ENCODE data around the gene CHMP5.
"Not testable (repeated sequence)": the region's sequence is repeated elsewhere in the genome, so short reads cannot be mapped to it uniquely, and the experiment has no call there.

The CHMP5 gene

DNA sequence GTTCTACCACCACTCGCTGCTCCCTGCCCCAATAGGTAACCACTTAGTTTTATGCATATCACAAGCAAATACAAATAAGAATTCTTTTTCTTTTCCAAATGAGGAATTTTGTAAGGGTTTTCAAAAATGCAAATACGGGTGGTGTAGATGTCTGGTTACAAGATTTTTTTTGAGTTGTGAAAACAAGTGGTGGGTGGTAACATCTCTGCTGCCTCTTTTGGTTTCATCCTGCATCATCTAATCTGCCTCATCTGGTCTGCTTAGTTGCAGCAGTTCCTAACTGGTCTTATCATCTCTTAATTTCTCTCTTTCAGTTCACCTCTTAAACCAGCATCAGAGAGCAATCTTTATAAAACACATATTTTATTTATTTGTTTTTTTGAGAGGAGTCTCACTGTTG is 30.7 kb downstream of the CHMP5 start:
- no peaks in the 10 kb centered on the region for H3K4me1 ChIP-seq (ENCODE audit: control insufficient read depth, insufficient read depth, low read length)
- H3K36me3 ChIP-seq (ENCODE audit: control insufficient read depth, insufficient read depth, low read length) = peaks cover 75% of the 10 kb centered on the region
- no peak overlapping the region for H3K27ac ChIP-seq (ENCODE audit: low read depth, low read length)
- no peaks in the 10 kb centered on the region for H3K9me3 ChIP-seq (ENCODE audit: control insufficient read depth, insufficient read depth, low read length)
- no peak overlapping the region for H3K4me3 ChIP-seq (ENCODE audit: low read depth, low read length)
- H3K27me3 ChIP-seq (ENCODE audit: control insufficient read depth, insufficient read depth, low read length) = no peaks in the 10 kb centered on the region
- H3K9ac ChIP-seq (ENCODE audit: low read depth, low read length) = no peak overlapping the region

- peaks cover 91% of the 10 kb centered on the region for H3K36me3 ChIP-seq (ENCODE audit: control insufficient read depth, insufficient read depth, low read length)
- no peak overlapping the region for H3K27ac ChIP-seq (ENCODE audit: low read depth, low read length)
- no peak overlapping the region for H3K9ac ChIP-seq (ENCODE audit: low read depth, low read length)
- no peaks in the 10 kb centered on the region for H3K27me3 ChIP-seq (ENCODE audit: control insufficient read depth, insufficient read depth, low read length)
- no peaks in the 10 kb centered on the region for H3K4me1 ChIP-seq (ENCODE audit: control insufficient read depth, insufficient read depth, low read length)
- H3K4me3 ChIP-seq (ENCODE audit: low read depth, low read length) = no peak overlapping the region
- H3K9me3 ChIP-seq (ENCODE audit: control insufficient read depth, insufficient read depth, low read length) = no peaks in the 10 kb centered on the region
Observed at GRCh38 chr9:33297432-33297831, 32.6 kb downstream of the CHMP5 start.

DNA sequence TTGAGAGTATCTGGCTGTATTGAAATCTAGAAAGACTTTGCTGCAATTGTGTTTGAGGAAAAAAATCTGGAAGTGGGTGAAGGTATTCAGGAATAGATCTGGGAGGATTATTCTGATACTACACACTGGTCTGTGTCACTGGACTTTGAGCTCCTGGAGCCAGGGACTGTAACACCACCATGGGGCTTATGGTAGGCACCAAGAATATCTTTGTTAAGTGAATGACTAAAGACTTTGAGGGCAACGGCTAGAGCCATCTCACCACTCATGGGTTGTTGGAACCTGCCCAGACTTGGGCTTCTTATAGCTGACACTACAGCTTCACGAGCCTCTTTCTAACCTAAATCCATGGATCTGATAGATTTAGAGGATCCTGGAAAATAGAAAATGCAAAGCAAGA is 35.7 kb downstream of the CHMP5 start:
- no peaks in the 10 kb centered on the region for H3K9me3 ChIP-seq (ENCODE audit: control insufficient read depth, insufficient read depth, low read length)
- H3K4me3 ChIP-seq (ENCODE audit: low read depth, low read length) = no peak overlapping the region
- peak overlapping the region; percentile 3 for H3K27ac ChIP-seq (ENCODE audit: low read depth, low read length)
- no peak overlapping the region for H3K9ac ChIP-seq (ENCODE audit: low read depth, low read length)
- peaks cover 95% of the 10 kb centered on the region for H3K36me3 ChIP-seq (ENCODE audit: control insufficient read depth, insufficient read depth, low read length)
- H3K4me1 ChIP-seq (ENCODE audit: control insufficient read depth, insufficient read depth, low read length) = no peaks in the 10 kb centered on the region
- no peaks in the 10 kb centered on the region for H3K27me3 ChIP-seq (ENCODE audit: control insufficient read depth, insufficient read depth, low read length)

DNA sequence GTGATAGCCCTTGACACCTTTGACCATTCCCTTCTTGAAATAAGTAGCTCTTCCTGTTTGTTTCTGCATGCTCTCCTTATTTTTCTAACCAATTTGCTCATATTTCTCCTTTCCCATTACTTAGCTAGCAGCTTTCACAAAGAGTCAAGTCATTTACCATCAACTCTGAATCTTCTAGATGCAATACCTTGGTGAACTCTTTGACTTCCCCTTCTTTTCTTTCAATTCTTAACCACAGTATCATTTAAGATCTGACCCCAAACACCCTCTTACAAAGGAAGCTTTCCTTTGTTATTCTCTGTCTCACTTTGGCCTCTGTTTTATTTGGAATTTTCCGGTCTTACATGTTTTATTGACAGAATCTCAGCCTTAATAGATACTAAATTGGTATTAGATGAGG is 39.5 kb downstream of the CHMP5 start:
- Histone ChIP-seq H3K9me3 (ENCODE audit: control insufficient read depth, insufficient read depth, low read length) (no peaks in the 10 kb centered on the region), H3K9ac (ENCODE audit: low read depth, low read length) (no peak overlapping the region), H3K4me1 (ENCODE audit: control insufficient read depth, insufficient read depth, low read length) (no peaks in the 10 kb centered on the region), H3K4me3 (ENCODE audit: low read depth, low read length) (no peak overlapping the region), H3K27me3 (ENCODE audit: control insufficient read depth, insufficient read depth, low read length) (no peaks in the 10 kb centered on the region), H3K36me3 (ENCODE audit: control insufficient read depth, insufficient read depth, low read length) (peaks cover 94% of the 10 kb centered on the region), H3K27ac (ENCODE audit: low read depth, low read length) (no peak overlapping the region)

DNA sequence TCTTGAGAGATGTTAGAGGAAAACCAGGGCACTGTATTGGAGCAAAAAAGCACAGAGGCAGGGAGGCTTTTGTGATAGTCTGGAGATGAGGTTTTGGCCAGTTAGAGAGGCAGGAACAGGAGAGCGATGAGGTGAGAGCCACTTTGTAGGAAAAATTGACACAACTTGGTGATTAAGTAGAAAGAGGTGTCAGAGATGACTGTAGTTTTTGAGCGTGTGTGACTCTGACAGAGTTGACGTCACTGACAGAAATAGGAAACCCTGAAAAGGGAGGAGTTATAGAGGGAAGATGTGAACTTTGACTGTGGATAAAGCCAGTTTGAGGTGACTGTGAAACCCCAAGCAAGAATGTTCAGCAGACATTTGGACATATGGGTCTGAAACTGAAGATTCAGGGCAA is 41.2 kb downstream of the CHMP5 start:
- Histone ChIP-seq H3K27ac (ENCODE audit: low read depth, low read length) (no peak overlapping the region), H3K9me3 (ENCODE audit: control insufficient read depth, insufficient read depth, low read length) (no peaks in the 10 kb centered on the region), H3K36me3 (ENCODE audit: control insufficient read depth, insufficient read depth, low read length) (peaks cover 98% of the 10 kb centered on the region), H3K9ac (ENCODE audit: low read depth, low read length) (no peak overlapping the region), H3K4me1 (ENCODE audit: control insufficient read depth, insufficient read depth, low read length) (no peaks in the 10 kb centered on the region), H3K4me3 (ENCODE audit: low read depth, low read length) (no peak overlapping the region), H3K27me3 (ENCODE audit: control insufficient read depth, insufficient read depth, low read length) (no peaks in the 10 kb centered on the region)

DNA sequence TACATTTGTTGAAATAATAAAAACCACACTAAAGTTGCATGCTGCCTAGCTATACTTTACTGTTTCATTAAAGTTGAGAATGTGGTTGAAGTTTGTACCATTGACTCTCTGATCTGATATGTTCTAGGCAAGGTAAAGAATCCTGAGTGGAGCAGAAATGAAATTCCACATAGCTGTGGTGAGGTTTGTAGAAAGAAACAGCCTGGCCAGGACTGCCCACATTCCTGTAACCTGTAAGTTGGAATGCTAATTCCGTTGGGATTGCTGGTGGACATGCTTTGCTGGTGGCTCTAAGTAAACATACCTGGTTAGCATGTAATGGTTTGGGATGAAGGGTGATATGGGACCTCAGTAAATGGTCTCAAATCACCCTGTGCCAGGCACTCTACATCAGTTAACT is 42.2 kb downstream of the CHMP5 start:
- H3K9me3 ChIP-seq (ENCODE audit: control insufficient read depth, insufficient read depth, low read length) = no peaks in the 10 kb centered on the region
- no peaks in the 10 kb centered on the region for H3K4me1 ChIP-seq (ENCODE audit: control insufficient read depth, insufficient read depth, low read length)
- no peak overlapping the region for H3K27ac ChIP-seq (ENCODE audit: low read depth, low read length)
- no peak overlapping the region for H3K9ac ChIP-seq (ENCODE audit: low read depth, low read length)
- no peak overlapping the region for H3K4me3 ChIP-seq (ENCODE audit: low read depth, low read length)
- peaks cover 97% of the 10 kb centered on the region for H3K36me3 ChIP-seq (ENCODE audit: control insufficient read depth, insufficient read depth, low read length)
- no peaks in the 10 kb centered on the region for H3K27me3 ChIP-seq (ENCODE audit: control insufficient read depth, insufficient read depth, low read length)

DNA sequence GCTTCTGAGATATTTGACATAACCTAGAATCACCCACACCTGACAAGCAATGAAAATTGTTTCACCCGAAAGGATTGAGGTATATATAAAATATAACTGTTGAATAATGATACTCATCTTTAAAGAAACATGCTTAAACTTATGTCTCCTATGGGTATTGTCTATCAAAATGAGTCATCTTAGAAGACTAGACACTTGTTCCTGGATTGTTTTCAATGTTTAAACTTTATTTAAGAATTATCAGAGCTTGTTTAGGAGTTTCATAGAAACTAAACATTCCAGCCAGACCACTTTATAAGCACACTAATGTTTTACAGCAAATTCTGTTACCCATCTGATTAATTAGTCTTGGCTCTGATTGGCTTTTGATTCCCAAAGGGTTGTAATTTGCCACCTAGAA is 45.1 kb downstream of the CHMP5 start:
- peaks cover 98% of the 10 kb centered on the region for H3K36me3 ChIP-seq (ENCODE audit: control insufficient read depth, insufficient read depth, low read length)

GRCh38 chr9:33310748-33311147 is 45.9 kb downstream of the CHMP5 start:
- Histone ChIP-seq H3K4me1 (ENCODE audit: control insufficient read depth, insufficient read depth, low read length) (no peaks in the 10 kb centered on the region), H3K4me3 (ENCODE audit: low read depth, low read length) (no peak overlapping the region), H3K9ac (ENCODE audit: low read depth, low read length) (no peak overlapping the region), H3K27me3 (ENCODE audit: control insufficient read depth, insufficient read depth, low read length) (no peaks in the 10 kb centered on the region), H3K27ac (ENCODE audit: low read depth, low read length) (no peak overlapping the region), H3K36me3 (ENCODE audit: control insufficient read depth, insufficient read depth, low read length) (peaks cover 97% of the 10 kb centered on the region), H3K9me3 (ENCODE audit: control insufficient read depth, insufficient read depth, low read length) (no peaks in the 10 kb centered on the region)

More for the DNA sequence above, 45.1 kb downstream of the CHMP5 start:
- no peaks in the 10 kb centered on the region for H3K4me1 ChIP-seq (ENCODE audit: control insufficient read depth, insufficient read depth, low read length)
- no peaks in the 10 kb centered on the region for H3K9me3 ChIP-seq (ENCODE audit: control insufficient read depth, insufficient read depth, low read length)
- no peaks in the 10 kb centered on the region for H3K27me3 ChIP-seq (ENCODE audit: control insufficient read depth, insufficient read depth, low read length)
- no peak overlapping the region for H3K4me3 ChIP-seq (ENCODE audit: low read depth, low read length)
- H3K9ac ChIP-seq (ENCODE audit: low read depth, low read length) = no peak overlapping the region
- no peak overlapping the region for H3K27ac ChIP-seq (ENCODE audit: low read depth, low read length)

DNA sequence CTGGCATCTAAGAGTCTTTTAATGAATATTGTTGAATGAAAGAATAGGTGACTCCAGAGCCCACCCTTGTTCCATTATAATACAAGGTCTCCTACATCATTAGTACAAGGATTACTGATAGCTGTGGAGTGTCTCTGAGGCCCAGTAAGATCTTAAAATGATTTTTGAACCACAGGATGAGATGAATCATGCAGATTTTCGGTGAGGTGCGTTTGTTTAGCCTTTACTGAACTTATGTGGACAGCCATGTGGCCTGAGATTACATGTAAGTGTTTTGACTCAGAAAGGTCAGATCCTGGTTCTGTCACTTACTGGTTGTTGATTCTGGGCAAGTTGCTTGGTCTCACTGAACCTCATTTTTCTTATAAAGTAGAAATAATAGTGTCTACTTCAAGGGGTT is 47.1 kb downstream of the CHMP5 start:
- Histone ChIP-seq H3K27me3 (ENCODE audit: control insufficient read depth, insufficient read depth, low read length) (no peaks in the 10 kb centered on the region), H3K4me3 (ENCODE audit: low read depth, low read length) (no peak overlapping the region), H3K27ac (ENCODE audit: low read depth, low read length) (no peak overlapping the region), H3K4me1 (ENCODE audit: control insufficient read depth, insufficient read depth, low read length) (no peaks in the 10 kb centered on the region), H3K9ac (ENCODE audit: low read depth, low read length) (no peak overlapping the region), H3K36me3 (ENCODE audit: control insufficient read depth, insufficient read depth, low read length) (peaks cover 96% of the 10 kb centered on the region), H3K9me3 (ENCODE audit: control insufficient read depth, insufficient read depth, low read length) (no peaks in the 10 kb centered on the region)

- H3K9ac ChIP-seq (ENCODE audit: low read depth, low read length) = no peak overlapping the region
- peaks cover 93% of the 10 kb centered on the region for H3K36me3 ChIP-seq (ENCODE audit: control insufficient read depth, insufficient read depth, low read length)
- no peak overlapping the region for H3K27ac ChIP-seq (ENCODE audit: low read depth, low read length)
- no peak overlapping the region for H3K4me3 ChIP-seq (ENCODE audit: low read depth, low read length)
- H3K4me1 ChIP-seq (ENCODE audit: control insufficient read depth, insufficient read depth, low read length) = no peaks in the 10 kb centered on the region
- no peaks in the 10 kb centered on the region for H3K27me3 ChIP-seq (ENCODE audit: control insufficient read depth, insufficient read depth, low read length)
- no peaks in the 10 kb centered on the region for H3K9me3 ChIP-seq (ENCODE audit: control insufficient read depth, insufficient read depth, low read length)
Observed at GRCh38 chr9:33315371-33315770, 50.5 kb downstream of the CHMP5 start.

DNA sequence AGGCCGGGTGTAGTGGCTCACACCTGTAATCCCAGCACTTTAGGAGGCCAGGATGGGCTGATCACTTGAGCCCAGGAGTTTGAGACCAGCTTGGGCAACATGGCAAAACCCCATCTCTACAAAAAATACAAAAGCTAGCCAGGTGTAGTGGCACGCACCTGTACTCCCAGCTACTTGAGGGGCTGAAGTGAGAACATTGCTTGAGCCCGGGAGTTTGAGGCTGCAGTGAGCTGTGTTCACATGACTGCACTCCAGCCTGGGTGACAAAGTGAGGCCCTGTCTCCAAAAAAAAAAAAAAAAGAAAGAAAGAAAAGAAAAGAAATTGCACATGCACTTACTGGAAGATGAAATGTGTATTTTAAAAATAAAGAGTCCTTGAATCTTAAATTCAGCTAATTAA is 52.3 kb downstream of the CHMP5 start:
- H3K4me1 ChIP-seq (ENCODE audit: control insufficient read depth, insufficient read depth, low read length) = not testable (repeated sequence)

DNA sequence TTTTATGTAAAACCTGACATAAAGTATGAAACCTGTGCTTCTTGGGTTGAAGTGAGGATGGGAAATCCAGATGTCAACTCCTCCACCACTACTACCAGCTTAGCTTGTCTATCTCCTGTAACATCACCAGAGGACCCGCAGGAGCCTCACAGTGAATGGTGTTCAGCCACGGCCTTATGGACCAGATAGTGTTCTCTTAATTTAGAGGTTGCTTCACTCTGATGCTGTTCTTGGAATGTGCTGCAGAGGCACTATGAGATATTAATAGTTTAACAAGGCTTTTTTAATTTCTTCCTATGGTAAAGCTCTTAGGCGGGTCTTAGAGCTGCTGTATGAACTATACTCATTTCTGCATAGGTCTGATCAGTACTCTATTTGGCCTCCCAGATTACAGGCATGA is 53.4 kb downstream of the CHMP5 start:
- no peak overlapping the region for H3K9ac ChIP-seq (ENCODE audit: low read depth, low read length)
- H3K9me3 ChIP-seq (ENCODE audit: control insufficient read depth, insufficient read depth, low read length) = no peaks in the 10 kb centered on the region
- H3K27me3 ChIP-seq (ENCODE audit: control insufficient read depth, insufficient read depth, low read length) = no peaks in the 10 kb centered on the region
- H3K4me1 ChIP-seq (ENCODE audit: control insufficient read depth, insufficient read depth, low read length) = no peaks in the 10 kb centered on the region
- no peak overlapping the region for H3K4me3 ChIP-seq (ENCODE audit: low read depth, low read length)
- H3K36me3 ChIP-seq (ENCODE audit: control insufficient read depth, insufficient read depth, low read length) = peaks cover 93% of the 10 kb centered on the region
- H3K27ac ChIP-seq (ENCODE audit: low read depth, low read length) = no peak overlapping the region

More for the DNA sequence above, 52.3 kb downstream of the CHMP5 start:
- H3K4me3 ChIP-seq (ENCODE audit: low read depth, low read length); H3K27ac ChIP-seq (ENCODE audit: low read depth, low read length); H3K9me3 ChIP-seq (ENCODE audit: control insufficient read depth, insufficient read depth, low read length); H3K27me3 ChIP-seq (ENCODE audit: control insufficient read depth, insufficient read depth, low read length); H3K9ac ChIP-seq (ENCODE audit: low read depth, low read length): not testable (repeated sequence)
- peaks cover 93% of the 10 kb centered on the region for H3K36me3 ChIP-seq (ENCODE audit: control insufficient read depth, insufficient read depth, low read length)

Data from HUES48 (cell line).